ENCODE data around the gene PFKFB4.

GRCh38 chr3:48591886-48592518, 35.4 kb upstream of the PFKFB4 start:
- TF ChIP-seq CTCF (IDR thresholded peaks at IDR 0.05) (no peak), POLR2A (IDR thresholded peaks at IDR 0.05) (no peak)
